Urinary bladder (tissue), 4 donors: ENCODE results near the gene TMEM38A. TPM values are rescaled to one million over a fixed set of nuclear protein-coding genes. Genes with fewer than 3 reads are reported as not detected.
"Not testable (repeated sequence)": the region's sequence is repeated elsewhere in the genome, so short reads cannot be mapped to it uniquely, and the experiment has no call there.

ENCODE experiments used
- DNase-seq: peaks from one replicate; pipeline ENCODE4 v3.0.0-alpha.2; 2015; ENCODE audit errors: extremely low spot score
- H3K27ac ChIP-seq: one replicate; pipeline ENCODE4 v1.5.1; 2013; ENCODE audit warnings: low read depth, mild to moderate bottlenecking, moderate library complexity
- H3K36me3 ChIP-seq: one replicate; pipeline ENCODE4 v1.6.1; 2013; ENCODE audit warnings: mild to moderate bottlenecking, moderate library complexity; ENCODE audit not compliant: insufficient read depth
- H3K4me1 ChIP-seq: one replicate; pipeline ENCODE4 v1.6.1; 2013; ENCODE audit warnings: mild to moderate bottlenecking, moderate library complexity; ENCODE audit not compliant: insufficient read depth
- H3K4me3 ChIP-seq: one replicate; pipeline ENCODE4 v1.5.1; 2013; ENCODE audit warnings: low read depth, low read length
- WGBS: extraction: QIAGEN DNeasy Blood & Tissue Kit; methylation state at CpG from one replicate; pipeline ENCODE4 v1.1.7; 2013; 5-methylcytosine and 5-hydroxymethylcytosine counted together
- polyA plus RNA-seq: library from polyadenylated mRNA; stranded (reverse); fragments of 200-250 nt; gene quantifications from one replicate; pipeline ENCODE4 v1.2.3, GENCODE V29; 2013
- total RNA-seq: library from RNA; depleted of rRNA; stranded (reverse); fragments of >200 nt; gene quantifications from one replicate; pipeline ENCODE4 v1.2.3, GENCODE V29; 2014
- donor health status: healthy with polysubstance abuse.
- donor health status: healthy.

TMEM38A gene
- total and polyA plus RNA-seq, 2 donors, result 4.2 to 8.0 TPM

- WGBS, result 75% methylated on average over 12 of the region's 12 CpGs
- Histone ChIP-seq H3K36me3 (no peaks in the 10 kb centered on the region), H3K4me1 (no peaks in the 10 kb centered on the region), H3K27ac (no peak overlapping the region), H3K4me3 (no peak overlapping the region)
- no peak for DNase-seq
These were observed 10.8 kb downstream of the TMEM38A start for GRCh38 chr19:16671652-16672274.

GRCh38 chr19:16673231-16673630 lies 12.3 kb downstream of the TMEM38A start:
- whole genome bisulfite sequencing, result 91% methylated on average over 3 of the region's 3 CpGs
- no peak for DNase-seq
- Histone ChIP-seq H3K4me1 (no peaks in the 10 kb centered on the region), H3K36me3 (no peaks in the 10 kb centered on the region), H3K4me3 (no peak overlapping the region), H3K27ac (no peak overlapping the region)

- not testable (repeated sequence) for DNase-seq
These were observed 12.9 kb downstream of the TMEM38A start for GRCh38 chr19:16673839-16674238.

GRCh38 chr19:16676101-16676798 lies 15.3 kb downstream of the TMEM38A start:
- DNase-seq, result no peak
- H3K4me1 ChIP-seq, result no peaks in the 10 kb centered on the region
- H3K27ac ChIP-seq, result no peak overlapping the region
- WGBS, result 89% methylated on average over 15 of the region's 15 CpGs
- H3K36me3 ChIP-seq, result no peaks in the 10 kb centered on the region
- H3K4me3 ChIP-seq, result no peak overlapping the region

More at GRCh38 chr19:16673839-16674238, 12.9 kb downstream of the TMEM38A start:
- H3K4me1 ChIP-seq, H3K36me3 ChIP-seq, H3K27ac ChIP-seq, H3K4me3 ChIP-seq: not testable (repeated sequence)
- 88% methylated on average over 4 of the region's 4 CpGs for WGBS

- no peak for DNase-seq
- Histone ChIP-seq H3K36me3 (no peaks in the 10 kb centered on the region), H3K4me3 (no peak overlapping the region), H3K4me1 (no peaks in the 10 kb centered on the region), H3K27ac (no peak overlapping the region)
These were observed 16.1 kb downstream of the TMEM38A start for GRCh38 chr19:16677055-16677454.

- 93% methylated on average over 9 of the region's 9 CpGs for WGBS
- DNase-seq, result no peak
- Histone ChIP-seq H3K36me3 (no peaks in the 10 kb centered on the region), H3K27ac (no peak overlapping the region), H3K4me3 (no peak overlapping the region), H3K4me1 (no peaks in the 10 kb centered on the region)
These were observed 17.6 kb downstream of the TMEM38A start for GRCh38 chr19:16678498-16678897.

- no peaks in the 10 kb centered on the region for H3K36me3 ChIP-seq
- DNase-seq, result no peak
- H3K27ac ChIP-seq, result no peak overlapping the region
- H3K4me3 ChIP-seq, result no peak overlapping the region
- WGBS, result 96% methylated on average over 11 of the region's 11 CpGs
- H3K4me1 ChIP-seq, result no peaks in the 10 kb centered on the region
These were observed 18.9 kb downstream of the TMEM38A start for GRCh38 chr19:16679811-16680210.

- DNase-seq, result no peak
- WGBS, result 97% methylated on average over 2 of the region's 2 CpGs
- no peak overlapping the region for H3K4me3 ChIP-seq
- no peak overlapping the region for H3K27ac ChIP-seq
- no peaks in the 10 kb centered on the region for H3K36me3 ChIP-seq
- H3K4me1 ChIP-seq, result no peaks in the 10 kb centered on the region
These were observed 21.6 kb downstream of the TMEM38A start for GRCh38 chr19:16682539-16682938.

GRCh38 chr19:16684216-16684615 lies 23.3 kb downstream of the TMEM38A start:
- WGBS, result 88% methylated on average over 3 of the region's 3 CpGs
- H3K27ac ChIP-seq, result no peak overlapping the region
- no peak overlapping the region for H3K4me3 ChIP-seq
- H3K36me3 ChIP-seq, result no peaks in the 10 kb centered on the region
- no peak for DNase-seq
- no peaks in the 10 kb centered on the region for H3K4me1 ChIP-seq

- 93% methylated on average over 12 of the region's 12 CpGs for WGBS
- no peaks in the 10 kb centered on the region for H3K4me1 ChIP-seq
- no peak overlapping the region for H3K27ac ChIP-seq
- H3K36me3 ChIP-seq, result no peaks in the 10 kb centered on the region
- H3K4me3 ChIP-seq, result no peak overlapping the region
- DNase-seq, result no peak
These were observed 27.1 kb downstream of the TMEM38A start for GRCh38 chr19:16688084-16688483.

- H3K4me1 ChIP-seq, result no peaks in the 10 kb centered on the region
- no peak overlapping the region for H3K27ac ChIP-seq
- H3K4me3 ChIP-seq, result no peak overlapping the region
- 55% methylated on average over 5 of the region's 5 CpGs for WGBS
- H3K36me3 ChIP-seq, result no peaks in the 10 kb centered on the region
- no peak for DNase-seq
These were observed 38.0 kb downstream of the TMEM38A start for GRCh38 chr19:16698914-16699313.

GRCh38 chr19:16702123-16702522 lies 41.2 kb downstream of the TMEM38A start:
- Histone ChIP-seq H3K4me3 (no peak overlapping the region), H3K27ac (no peak overlapping the region), H3K4me1 (no peaks in the 10 kb centered on the region), H3K36me3 (no peaks in the 10 kb centered on the region)
- WGBS, result 45% methylated on average over 6 of the region's 6 CpGs
- DNase-seq, result no peak

GRCh38 chr19:16703677-16704076 lies 42.7 kb downstream of the TMEM38A start:
- H3K4me3 ChIP-seq, result no peak overlapping the region
- no peaks in the 10 kb centered on the region for H3K36me3 ChIP-seq
- no peaks in the 10 kb centered on the region for H3K4me1 ChIP-seq
- 79% methylated on average over 4 of the region's 4 CpGs for WGBS
- no peak for DNase-seq
- H3K27ac ChIP-seq, result no peak overlapping the region

- H3K4me1 ChIP-seq, H3K4me3 ChIP-seq, H3K27ac ChIP-seq, DNase-seq, H3K36me3 ChIP-seq: not testable (repeated sequence)
These were observed 49.9 kb downstream of the TMEM38A start for GRCh38 chr19:16710870-16711269.
